H9 (cell line): Measurements from ENCODE around the gene SLC7A5. TPM values are rescaled to one million over a fixed set of nuclear protein-coding genes. Genes with fewer than 3 reads are reported as not detected.

Experiments used
- DNase-seq: peaks from one replicate; pipeline ENCODE4 v3.0.0-alpha.2; 2017
- H2AFZ ChIP-seq: one replicate; pipeline ENCODE4 v1.6.1; 2013; ENCODE audit warnings: mild to moderate bottlenecking, low read length, control low read depth, moderate library complexity
- H2AK5ac ChIP-seq: 2 replicates; pipeline ENCODE4 v1.6.1; 2013; ENCODE audit warnings: low read length, control low read depth, mixed read lengths; ENCODE audit not compliant: insufficient read length
- H2BK120ac ChIP-seq: one replicate; pipeline ENCODE4 v1.6.1; 2013; ENCODE audit warnings: low read depth, mild to moderate bottlenecking, low read length, control low read depth, inconsistent platforms; ENCODE audit not compliant: poor library complexity, severe bottlenecking
- H2BK12ac ChIP-seq: 2 replicates; pipeline ENCODE4 v1.6.1; 2013; ENCODE audit warnings: low read length, control low read depth, mixed read lengths, low read depth; ENCODE audit not compliant: insufficient read length
- H2BK15ac ChIP-seq: 2 replicates; pipeline ENCODE4 v1.6.1; 2013; ENCODE audit warnings: low read depth, low read length, control low read depth
- H2BK20ac ChIP-seq: one replicate; pipeline ENCODE4 v1.6.1; 2013; ENCODE audit warnings: low read depth, mild to moderate bottlenecking, low read length, control low read depth, inconsistent platforms; ENCODE audit not compliant: poor library complexity, severe bottlenecking
- H2BK5ac ChIP-seq: 2 replicates; pipeline ENCODE4 v1.6.1; 2013; ENCODE audit warnings: low read length, control low read depth, mixed read lengths; ENCODE audit not compliant: insufficient read length
- H3K14ac ChIP-seq: 2 replicates; pipeline ENCODE4 v1.6.1; 2013; ENCODE audit warnings: low read length, control low read depth; ENCODE audit not compliant: insufficient read depth
- H3K18ac ChIP-seq: 2 replicates; pipeline ENCODE4 v1.6.1; 2013; ENCODE audit warnings: low read depth, mild to moderate bottlenecking, mixed read lengths, low read length, control low read depth; ENCODE audit not compliant: insufficient read length
- H3K23ac ChIP-seq: 2 replicates; pipeline ENCODE4 v1.6.1; 2013; ENCODE audit warnings: low read length, control low read depth, mixed read lengths, low read depth; ENCODE audit not compliant: insufficient read length
- H3K23me2 ChIP-seq: 2 replicates; pipeline ENCODE4 v1.6.1; 2013; ENCODE audit warnings: low read depth, mild to moderate bottlenecking, mixed read lengths, low read length, control low read depth; ENCODE audit not compliant: insufficient read length, poor library complexity, severe bottlenecking
- H3K27ac ChIP-seq: 2 replicates; pipeline ENCODE4 v1.5.1; 2013; ENCODE audit warnings: low read length, control low read depth, mixed read lengths, low read depth; ENCODE audit not compliant: insufficient read length
- H3K27me3 ChIP-seq: 2 replicates; pipeline ENCODE4 v1.6.1; 2013; ENCODE audit warnings: low read length, control low read depth, inconsistent platforms; ENCODE audit not compliant: insufficient read depth
- H3K4ac ChIP-seq: 2 replicates; pipeline ENCODE4 v1.6.1; 2013; ENCODE audit warnings: low read depth, mild to moderate bottlenecking, control low read depth, inconsistent platforms, low read length, moderate library complexity
- H3K4me1 ChIP-seq: 2 replicates; pipeline ENCODE4 v1.6.1; 2013; ENCODE audit warnings: low read length, control low read depth, inconsistent platforms; ENCODE audit not compliant: insufficient read depth
- H3K4me2 ChIP-seq: 2 replicates; pipeline ENCODE4 v1.6.1; 2013; ENCODE audit warnings: low read length, control low read depth, mixed read lengths; ENCODE audit not compliant: insufficient read length, insufficient read depth
- H3K56ac ChIP-seq: 2 replicates; pipeline ENCODE4 v1.6.1; 2013; ENCODE audit warnings: low read depth, mild to moderate bottlenecking, mixed read lengths, low read length, control low read depth; ENCODE audit not compliant: insufficient read length
- H3K79me1 ChIP-seq: 2 replicates; pipeline ENCODE4 v1.6.1; 2013; ENCODE audit warnings: low read depth, mild to moderate bottlenecking, moderate library complexity, low read length, control low read depth, inconsistent platforms; ENCODE audit not compliant: insufficient read depth, poor library complexity, severe bottlenecking
- H3K79me2 ChIP-seq: 2 replicates; pipeline ENCODE4 v1.6.1; 2013; ENCODE audit warnings: low read length, control low read depth, inconsistent platforms; ENCODE audit not compliant: insufficient read depth
- H3K9ac ChIP-seq: 2 replicates; pipeline ENCODE4 v1.6.1; 2013; ENCODE audit warnings: low read length, control low read depth, mixed read lengths; ENCODE audit not compliant: insufficient read length; ENCODE audit errors: extremely low read depth
- H3K9me3 ChIP-seq: one replicate; pipeline ENCODE4 v1.6.1; 2013; ENCODE audit warnings: low read depth, low read length, inconsistent platforms; ENCODE audit not compliant: control insufficient read depth
- H3T11ph ChIP-seq: one replicate; pipeline ENCODE4 v1.6.1; 2013; ENCODE audit warnings: mild to moderate bottlenecking, low read length, control low read depth, inconsistent platforms
- H4K20me1 ChIP-seq: one replicate; pipeline ENCODE4 v1.6.1; 2013; ENCODE audit not compliant: control insufficient read depth, insufficient read length, insufficient read depth
- H4K5ac ChIP-seq: 2 replicates; pipeline ENCODE4 v1.6.1; 2013; ENCODE audit warnings: low read depth, mild to moderate bottlenecking, mixed read lengths, low read length, control low read depth; ENCODE audit not compliant: insufficient read length
- H4K8ac ChIP-seq: replicated peaks from 2 replicates; pipeline ENCODE4 v1.6.1; 2013; ENCODE audit warnings: low read length, control low read depth, mixed read lengths, low read depth; ENCODE audit not compliant: insufficient read length
- H4K91ac ChIP-seq: 2 replicates; pipeline ENCODE4 v1.6.1; 2013; ENCODE audit warnings: low read depth, mild to moderate bottlenecking, moderate library complexity, mixed read lengths, low read length, control low read depth; ENCODE audit not compliant: insufficient read length
- H3K27ac Mint-ChIP-seq, 3 experiments: 2 replicates in 2 of 3; 3 replicates in 1 of 3; pipeline ENCODE4 v1.8.0; 2020 to 2021; ENCODE audit warnings: mixed read lengths in 3 of 3, mild to moderate bottlenecking in 1 of 3, moderate library complexity in 1 of 3
- H3K27me3 Mint-ChIP-seq: 2 replicates; pipeline ENCODE4 v1.8.0; 2021; ENCODE audit warnings: low read depth, mild to moderate bottlenecking, moderate library complexity, mixed read lengths
- H3K36me3 Mint-ChIP-seq, 3 experiments: 2 replicates in 2 of 3; 3 replicates in 1 of 3; pipeline ENCODE4 v1.8.0; 2020 to 2021; ENCODE audit warnings: low read depth in 3 of 3, mixed read lengths in 3 of 3; ENCODE audit not compliant: insufficient read depth in 1 of 3
- H3K4me1 Mint-ChIP-seq, 2 experiments: 2 replicates each; pipeline ENCODE4 v1.8.0; 2020; ENCODE audit warnings: mixed read lengths in 2 of 2
- H3K4me3 Mint-ChIP-seq, 2 experiments: 2 replicates in 1 of 2; 3 replicates in 1 of 2; pipeline ENCODE4 v1.8.0; 2020 to 2021; ENCODE audit warnings: mild to moderate bottlenecking in 2 of 2, mixed read lengths in 2 of 2, moderate library complexity in 1 of 2
- H3K9me3 Mint-ChIP-seq, 2 experiments: 2 replicates in 1 of 2; 3 replicates in 1 of 2; pipeline ENCODE4 v1.8.0; 2020; ENCODE audit warnings: mild to moderate bottlenecking in 2 of 2, mixed read lengths in 2 of 2, moderate library complexity in 1 of 2
- WGBS: extraction: QIAGEN DNeasy Blood & Tissue Kit; methylation state at CpG from one replicate; pipeline ENCODE4 v1.1.7; 2013; ENCODE audit warnings: missing lambda C conversion rate, low lambda C conversion rate, mixed read lengths; ENCODE audit not compliant: insufficient read length; ENCODE audit errors: extremely low coverage; 5-methylcytosine and 5-hydroxymethylcytosine counted together
- total RNA-seq: library from RNA; stranded (reverse); gene quantifications from 2 replicates; pipeline ENCODE4 v1.2.1, GENCODE V29; 2021
- TF ChIP-seq, protein P1 (sequence below): fragments of 200-600 bp; sonication (generic); conservative IDR thresholded peaks from 3 replicates; pipeline ENCODE4 v1.8.0; 2021; ENCODE audit warnings: antibody characterized with exemption, mild to moderate bottlenecking

The SLC7A5 gene
- total RNA-seq, 1 experiment from 2014 or later = 217 TPM

- TF ChIP-seq, protein P1, sequence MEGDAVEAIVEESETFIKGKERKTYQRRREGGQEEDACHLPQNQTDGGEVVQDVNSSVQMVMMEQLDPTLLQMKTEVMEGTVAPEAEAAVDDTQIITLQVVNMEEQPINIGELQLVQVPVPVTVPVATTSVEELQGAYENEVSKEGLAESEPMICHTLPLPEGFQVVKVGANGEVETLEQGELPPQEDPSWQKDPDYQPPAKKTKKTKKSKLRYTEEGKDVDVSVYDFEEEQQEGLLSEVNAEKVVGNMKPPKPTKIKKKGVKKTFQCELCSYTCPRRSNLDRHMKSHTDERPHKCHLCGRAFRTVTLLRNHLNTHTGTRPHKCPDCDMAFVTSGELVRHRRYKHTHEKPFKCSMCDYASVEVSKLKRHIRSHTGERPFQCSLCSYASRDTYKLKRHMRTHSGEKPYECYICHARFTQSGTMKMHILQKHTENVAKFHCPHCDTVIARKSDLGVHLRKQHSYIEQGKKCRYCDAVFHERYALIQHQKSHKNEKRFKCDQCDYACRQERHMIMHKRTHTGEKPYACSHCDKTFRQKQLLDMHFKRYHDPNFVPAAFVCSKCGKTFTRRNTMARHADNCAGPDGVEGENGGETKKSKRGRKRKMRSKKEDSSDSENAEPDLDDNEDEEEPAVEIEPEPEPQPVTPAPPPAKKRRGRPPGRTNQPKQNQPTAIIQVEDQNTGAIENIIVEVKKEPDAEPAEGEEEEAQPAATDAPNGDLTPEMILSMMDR = peak; percentile 66
- no peak overlapping the region for H3K56ac ChIP-seq
- no peak overlapping the region for H3K23ac ChIP-seq
- no peak overlapping the region for H3T11ph ChIP-seq
- no peak overlapping the region; the same call in 1 of the 2 replicates for H3K14ac ChIP-seq
- no peak overlapping the region for H3K4ac ChIP-seq
- WGBS = no CpG with 5 or more reads among the region's 30 CpGs
- H2BK120ac ChIP-seq = no peak overlapping the region
- H4K91ac ChIP-seq = no peak overlapping the region
- no peak for DNase-seq
- H3K27ac Mint-ChIP-seq = peak overlapping the region; percentile 70 to 93 (median 74); a peak in 3 of 7 replicates
- H3K18ac ChIP-seq = no peak overlapping the region
- H4K20me1 ChIP-seq = no peaks in the 10 kb centered on the region
- H3K4me3 Mint-ChIP-seq = no peak overlapping the region; a peak in 1 of 5 replicates
- H3K27me3 Mint-ChIP-seq = no peaks in the 10 kb centered on the region
- no peaks in the 10 kb centered on the region for H3K9me3 ChIP-seq
- no peak overlapping the region for H2BK15ac ChIP-seq
- H2AK5ac ChIP-seq = no peak overlapping the region
- H3K23me2 ChIP-seq = no peaks in the 10 kb centered on the region
- H3K79me2 ChIP-seq = no peaks in the 10 kb centered on the region; the same call in 1 of the 2 replicates
- no peak overlapping the region for H2BK20ac ChIP-seq
- H2AFZ ChIP-seq = no peak overlapping the region
- no peaks in the 10 kb centered on the region for H3K9me3 Mint-ChIP-seq
- peaks cover 12 to 71% (median 36%) of the 10 kb centered on the region in 3 experiments; a peak in 6 of 7 replicates for H3K36me3 Mint-ChIP-seq
- no peak overlapping the region for H3K4me2 ChIP-seq
- H3K27ac ChIP-seq = no peak overlapping the region
- H3K9ac ChIP-seq = no peak overlapping the region
- no peak overlapping the region for H4K5ac ChIP-seq
- H3K79me1 ChIP-seq = peaks cover 4% of the 10 kb centered on the region
- no peaks in the 10 kb centered on the region for H3K4me1 ChIP-seq
- no peaks in the 10 kb centered on the region for H3K27me3 ChIP-seq
- H3K4me1 Mint-ChIP-seq = peaks cover 14 to 25% of the 10 kb centered on the region in 2 experiments
- no peak overlapping the region for H2BK5ac ChIP-seq
- no peak overlapping the region for H2BK12ac ChIP-seq
- H4K8ac ChIP-seq = no peak overlapping the region
Measured at GRCh38 chr16:87844120-87844733, 25.1 kb downstream of the SLC7A5 start.
